Hepatocyte (in vitro differentiated cells): ENCODE results near the gene OR5AC2. TPM values are rescaled to one million over a fixed set of nuclear protein-coding genes. Genes with fewer than 3 reads are reported as not detected.

Source experiments
- DNase-seq: peaks from one replicate; pipeline ENCODE4 v3.0.0-alpha.2; 2016; ENCODE audit warnings: low spot score
- H2AFZ ChIP-seq: fragments of 200-600 bp; sonication (generic); 2 replicates; pipeline ENCODE4 v1.6.0; 2016; ENCODE audit warnings: antibody characterized with exemption, mild to moderate bottlenecking
- H3K27ac ChIP-seq: fragments of 200-600 bp; sonication (generic); 2 replicates; pipeline ENCODE4 v1.5.1; 2016; ENCODE audit warnings: mild to moderate bottlenecking
- H3K27me3 ChIP-seq: fragments of 200-600 bp; sonication (generic); 2 replicates; pipeline ENCODE4 v1.6.1; 2016
- H3K36me3 ChIP-seq: fragments of 200-600 bp; sonication (generic); replicated peaks from 2 replicates; pipeline ENCODE4 v1.5.1; 2016; ENCODE audit warnings: low read depth; ENCODE audit not compliant: insufficient read depth
- H3K4me1 ChIP-seq: fragments of 200-600 bp; sonication (generic); 2 replicates; pipeline ENCODE4 v1.5.1; 2016; ENCODE audit warnings: mild to moderate bottlenecking, moderate library complexity; ENCODE audit not compliant: insufficient read depth
- H3K4me2 ChIP-seq: fragments of 200-600 bp; sonication (generic); 2 replicates; pipeline ENCODE4 v1.6.0; 2016
- H3K4me3 ChIP-seq: fragments of 200-600 bp; sonication (generic); 2 replicates; pipeline ENCODE4 v1.5.1; 2016; ENCODE audit warnings: mild to moderate bottlenecking
- H3K79me2 ChIP-seq: fragments of 200-600 bp; sonication (generic); 2 replicates; pipeline ENCODE4 v1.6.0; 2017; ENCODE audit warnings: mild to moderate bottlenecking
- H3K9me2 ChIP-seq: fragments of 200-600 bp; sonication (generic); replicated peaks from 2 replicates; pipeline ENCODE4 v1.6.0; 2017; ENCODE audit warnings: mild to moderate bottlenecking; ENCODE audit not compliant: insufficient read depth
- H3K9me3 ChIP-seq: fragments of 200-600 bp; sonication (generic); 2 replicates; pipeline ENCODE4 v1.5.1; 2016; ENCODE audit warnings: low read depth, mild to moderate bottlenecking
- H4K20me1 ChIP-seq: fragments of 200-600 bp; sonication (generic); 2 replicates; pipeline ENCODE4 v1.6.0; 2016; ENCODE audit warnings: mild to moderate bottlenecking; ENCODE audit not compliant: insufficient read depth, poor library complexity, severe bottlenecking
- EZH2phosphoT487 ChIP-seq: fragments of 200-600 bp; sonication (generic); IDR thresholded peaks from one replicate; pipeline ENCODE4 v1.6.1; 2018; ENCODE audit warnings: antibody characterized with exemption, mild to moderate bottlenecking, low read depth, moderate library complexity; ENCODE audit not compliant: unreplicated experiment, severe bottlenecking
- WGBS: methylation state at CpG from one replicate; pipeline ENCODE4 v1.1.6; 2016; ENCODE audit warnings: low lambda C conversion rate; ENCODE audit errors: missing lambda C conversion rate; 5-methylcytosine and 5-hydroxymethylcytosine counted together
- polyA plus RNA-seq: library from polyadenylated mRNA; unstranded; fragments of >200 nt; fragmentation: Nextera tagmentation; extraction: Ambion mirVana; gene quantifications from 2 replicates; pipeline ENCODE4 v1.2.1, GENCODE V29; 2016
- total RNA-seq: library from RNA; depleted of rRNA; stranded (reverse); fragments of >200 nt; gene quantifications from 2 replicates; pipeline ENCODE4 v1.2.3, GENCODE V29; 2014

The OR5AC2 gene
- total and polyA plus RNA-seq, 2 experiments from 2014 or later: not detected

DNA sequence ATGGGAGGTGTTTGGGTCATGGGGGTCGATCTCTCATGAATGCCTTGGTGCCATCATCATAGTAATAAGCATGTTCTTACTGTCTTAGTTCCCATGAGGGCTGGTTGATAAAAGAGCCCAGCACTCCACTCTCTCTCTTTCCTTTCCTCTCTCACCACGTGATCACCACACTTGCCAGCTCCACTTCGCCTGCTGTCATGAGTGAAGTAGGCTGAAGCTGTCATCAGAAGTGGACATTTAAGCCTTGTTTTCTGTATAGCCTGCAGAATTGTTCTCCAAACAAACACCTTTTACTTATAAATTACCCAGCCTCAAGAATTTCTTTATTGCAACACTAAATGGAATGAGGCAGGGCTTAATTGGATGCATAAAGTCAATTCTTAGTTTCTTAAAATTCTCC is 49.7 kb downstream of the OR5AC2 start:
- H3K4me1 ChIP-seq: no peaks in the 10 kb centered on the region
- H3K4me2 ChIP-seq: no peak overlapping the region
- no peaks in the 10 kb centered on the region for H4K20me1 ChIP-seq
- no peaks in the 10 kb centered on the region for H3K79me2 ChIP-seq
- no peak overlapping the region for H3K27ac ChIP-seq
- H2AFZ ChIP-seq: no peak overlapping the region
- WGBS: 77% methylated on average over 3 of the region's 3 CpGs
- H3K9me2 ChIP-seq: no peaks in the 10 kb centered on the region
- no peaks in the 10 kb centered on the region for H3K27me3 ChIP-seq
- no peaks in the 10 kb centered on the region for H3K9me3 ChIP-seq
- no peaks in the 10 kb centered on the region for H3K36me3 ChIP-seq
- TF ChIP-seq EZH2phosphoT487: no peak
- DNase-seq: peak; percentile 5
- no peak overlapping the region for H3K4me3 ChIP-seq

Other genes with a start within 250 kb of the OR5AC2 start
- 26.0 and 26.2 TPM in 2 replicates for gene RIOX2, start 114.7 kb upstream of the OR5AC2 start, total RNA-seq
- 14.7 and 15.5 TPM in 2 replicates for gene RIOX2, start 114.7 kb upstream of the OR5AC2 start, polyA plus RNA-seq
- gene GABRR3, start 51.9 kb upstream of the OR5AC2 start, total RNA-seq: not detected in 2 replicates
- gene GABRR3, start 51.9 kb upstream of the OR5AC2 start, polyA plus RNA-seq: not detected in 2 replicates
- not detected in 2 replicates for gene OR5H1, start 43.5 kb downstream of the OR5AC2 start, total RNA-seq
- gene OR5H1, start 43.5 kb downstream of the OR5AC2 start, polyA plus RNA-seq: not detected in 2 replicates
- gene OR5H14, start 60.3 kb downstream of the OR5AC2 start, total RNA-seq: not detected in 2 replicates
- gene OR5H14, start 60.3 kb downstream of the OR5AC2 start, polyA plus RNA-seq: not detected in 2 replicates
- gene OR5H15, start 79.5 kb downstream of the OR5AC2 start, total RNA-seq: not detected in 2 replicates
- not detected in 2 replicates for gene OR5H15, start 79.5 kb downstream of the OR5AC2 start, polyA plus RNA-seq
- not detected in 2 replicates for gene OR5H6, start 177.1 kb downstream of the OR5AC2 start, total RNA-seq
- 0.16 TPM in 1 of 2 replicates, not detected in the other for gene OR5H6, start 177.1 kb downstream of the OR5AC2 start, polyA plus RNA-seq
- gene OR5H2, start 195.3 kb downstream of the OR5AC2 start, total RNA-seq: not detected in 2 replicates
- gene OR5H2, start 195.3 kb downstream of the OR5AC2 start, polyA plus RNA-seq: not detected in 2 replicates